Measurements from ENCODE around the gene FBXO42.

GRCh38 chr1:16298653-16299052 is 53.6 kb downstream of the FBXO42 start:
- TF ChIP-seq CTCF (IDR thresholded peaks at IDR 0.05) (no peak), E2F6 (IDR thresholded peaks at IDR 0.05; ENCODE audit: borderline replicate concordance, low read depth) (no peak), MYC (IDR thresholded peaks at IDR 0.05; ENCODE audit: borderline replicate concordance, low read length) (no peak), BHLHE40 (IDR thresholded peaks at IDR 0.05; ENCODE audit: low read depth, low read length) (no peak), PBX3 (IDR thresholded peaks at IDR 0.05) (no peak), JUN (IDR thresholded peaks at IDR 0.05) (no peak), SMC3 (IDR thresholded peaks at IDR 0.05) (no peak), CBX2 (IDR thresholded peaks at IDR 0.05; ENCODE audit: borderline replicate concordance, low read depth) (no peak), USF2 (IDR thresholded peaks at IDR 0.05) (no peak), POLR2A (IDR thresholded peaks at IDR 0.05; ENCODE audit: low read length) (no peak), RFX5 (IDR thresholded peaks at IDR 0.05) (no peak), MAZ (IDR thresholded peaks at IDR 0.05; ENCODE audit: borderline replicate concordance, low read depth, low read length) (no peak), RAD21 (conservative IDR thresholded peaks at IDR 0.05 in 1 of 2, IDR thresholded peaks at IDR 0.05 in 1 of 2) (no peak), ESRRA (IDR thresholded peaks at IDR 0.05; ENCODE audit: borderline replicate concordance, low read length) (no peak)
